ENCODE measurements around the gene RASL11A.
"Not testable (repeated sequence)": the region's sequence is repeated elsewhere in the genome, so short reads cannot be mapped to it uniquely, and the experiment has no call there.

The RASL11A gene

GRCh38 chr13:27270594-27271520 is at the start of gene RASL11A:
RASL11A (plus strand) TSS chr13:27270830; CDS start chr13:27270945, 115 bp downstream.
- DNase-seq (ENCODE audit: low spot score) = peak; percentile 76

DNA sequence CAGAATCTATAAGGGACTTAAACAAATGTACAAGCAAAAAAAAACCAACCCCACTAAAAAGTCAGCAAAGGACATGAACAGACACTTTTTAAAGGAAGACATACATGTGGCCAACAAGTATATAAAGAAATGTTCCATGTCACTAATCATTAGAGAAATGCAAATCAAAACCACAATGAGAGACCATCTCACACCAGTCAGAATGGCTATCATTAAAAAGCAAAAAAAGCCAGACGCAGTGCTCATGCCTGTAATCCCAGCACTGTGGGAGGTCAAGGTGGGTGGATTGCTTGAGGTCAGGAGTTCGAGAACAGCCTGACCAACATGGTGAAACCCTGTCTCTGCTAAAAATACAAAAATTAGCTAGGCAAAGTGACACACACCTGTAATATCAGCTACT is 48.5 kb upstream of the RASL11A start:
- DNase-seq (ENCODE audit: low spot score) = not testable (repeated sequence)

DNA sequence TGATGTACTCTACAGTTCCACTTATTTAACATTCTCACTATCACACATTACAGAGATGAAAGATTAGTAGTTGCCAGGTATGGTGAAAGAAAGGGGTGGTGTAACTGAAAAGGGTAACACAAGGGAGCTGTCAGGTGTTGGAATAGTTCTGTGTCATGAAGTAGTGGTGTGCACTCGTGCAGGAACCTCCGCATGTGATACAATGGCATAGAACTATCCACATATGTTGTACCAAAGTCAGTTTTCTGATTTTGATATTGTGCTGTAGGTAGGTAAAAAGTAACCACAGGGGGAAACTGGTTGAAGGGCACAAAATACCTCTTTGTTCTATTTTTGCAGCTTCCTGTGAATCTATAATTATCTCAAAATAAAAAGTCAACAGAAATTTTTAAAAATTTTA is 43.6 kb upstream of the RASL11A start:
- DNase-seq (ENCODE audit: low spot score) = no peak

DNA sequence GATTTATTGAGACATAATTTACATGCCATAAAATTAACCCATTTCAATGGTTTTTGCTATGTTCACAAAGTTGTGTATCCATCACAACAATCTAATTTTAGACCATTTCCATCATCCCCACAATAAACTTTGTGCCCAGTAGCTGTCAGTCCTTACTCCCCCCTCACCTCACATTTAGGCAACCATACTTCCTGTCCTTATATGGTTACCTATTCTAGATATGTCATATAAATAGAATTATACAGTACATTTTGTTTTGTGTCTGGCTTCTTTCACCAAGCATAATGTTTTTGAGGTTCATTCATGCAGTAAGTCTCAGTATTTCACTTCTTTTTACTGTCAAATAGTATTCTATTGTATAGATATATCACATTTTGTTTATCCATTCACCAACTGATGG is 42.5 kb upstream of the RASL11A start:
- DNase-seq (ENCODE audit: low spot score) = no peak

GRCh38 chr13:27229642-27230041 is 41.0 kb upstream of the RASL11A start:
- DNase-seq (ENCODE audit: low spot score) = no peak

DNA sequence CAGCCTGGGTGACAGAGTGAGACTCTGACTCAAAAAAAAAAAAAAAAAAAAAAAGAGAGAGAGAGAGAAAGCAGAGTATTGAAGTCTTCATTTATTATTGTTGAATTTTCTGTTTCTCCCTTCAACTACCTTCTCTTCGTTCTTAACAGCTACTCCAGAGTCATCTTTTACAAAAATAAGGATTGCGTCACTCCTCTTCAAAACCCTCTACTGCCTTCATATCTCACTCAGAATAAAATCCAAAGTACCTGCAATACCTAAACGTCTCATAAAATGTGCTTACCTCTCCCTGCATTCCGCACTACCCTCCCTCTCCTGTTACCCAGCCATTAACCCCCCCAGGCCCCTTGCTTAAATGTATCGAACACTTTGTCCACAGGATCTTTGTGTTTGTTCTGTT is 36.7 kb upstream of the RASL11A start:
- DNase-seq (ENCODE audit: low spot score) = no peak

DNA sequence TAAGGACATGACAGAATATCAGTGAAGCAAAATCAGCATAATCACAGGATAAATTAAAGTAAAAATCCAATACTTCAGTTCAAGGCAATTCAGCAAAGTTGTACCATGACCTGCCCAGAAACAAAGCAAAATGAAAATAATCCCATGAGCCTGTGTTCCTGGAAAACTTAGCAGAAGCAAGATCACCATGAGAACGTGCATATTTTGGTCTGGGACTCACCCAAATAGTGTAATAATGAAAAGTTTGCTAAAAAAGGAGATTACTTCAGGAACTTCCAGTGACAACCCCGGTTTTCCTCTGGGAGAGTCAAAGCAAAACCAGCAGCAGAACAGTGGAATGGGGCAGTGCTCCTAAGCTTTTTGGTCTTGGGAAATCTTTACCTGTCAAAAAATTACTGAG is 34.2 kb upstream of the RASL11A start:
- DNase-seq (ENCODE audit: low spot score) = no peak

DNA sequence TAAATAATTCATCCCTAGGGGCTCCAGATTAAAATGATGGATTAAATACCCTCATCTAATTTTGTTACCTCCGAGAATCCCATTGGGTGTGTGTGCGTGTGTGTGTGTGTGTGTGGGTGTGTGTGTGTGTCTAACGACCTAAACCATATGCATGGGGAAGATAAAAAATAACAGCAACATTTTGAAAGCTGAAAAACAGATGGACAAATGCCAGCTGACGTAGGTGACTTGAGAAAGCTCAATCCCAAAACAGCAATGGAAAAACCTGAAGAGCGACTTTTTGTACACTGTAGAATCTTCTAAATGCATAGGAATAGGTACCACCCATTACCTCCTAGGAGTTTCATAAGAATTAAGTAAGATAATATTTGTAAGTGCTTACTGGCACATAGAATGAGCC is 27.9 kb upstream of the RASL11A start:
- peak; percentile 94 for DNase-seq (ENCODE audit: low spot score)

- no peak for DNase-seq (ENCODE audit: low spot score)
Measured at GRCh38 chr13:27245610-27246009, 25.0 kb upstream of the RASL11A start.

- no peak for DNase-seq (ENCODE audit: low spot score)
Measured at GRCh38 chr13:27250833-27251165, 19.8 kb upstream of the RASL11A start.

GRCh38 chr13:27251166-27252091 is 19.2 kb upstream of the RASL11A start, which contains the start of gene RPL21:
RPL21 (plus strand) TSS chr13:27251558; CDS start chr13:27253777, 2,219 bp downstream.
- DNase-seq (ENCODE audit: low spot score) = peak; percentile 97

GRCh38 chr13:27252467-27252866 is 18.2 kb upstream of the RASL11A start:
- peak; percentile 48 for DNase-seq (ENCODE audit: low spot score)

GRCh38 chr13:27257233-27257568 is 13.4 kb upstream of the RASL11A start:
- no peak for DNase-seq (ENCODE audit: low spot score)

DNA sequence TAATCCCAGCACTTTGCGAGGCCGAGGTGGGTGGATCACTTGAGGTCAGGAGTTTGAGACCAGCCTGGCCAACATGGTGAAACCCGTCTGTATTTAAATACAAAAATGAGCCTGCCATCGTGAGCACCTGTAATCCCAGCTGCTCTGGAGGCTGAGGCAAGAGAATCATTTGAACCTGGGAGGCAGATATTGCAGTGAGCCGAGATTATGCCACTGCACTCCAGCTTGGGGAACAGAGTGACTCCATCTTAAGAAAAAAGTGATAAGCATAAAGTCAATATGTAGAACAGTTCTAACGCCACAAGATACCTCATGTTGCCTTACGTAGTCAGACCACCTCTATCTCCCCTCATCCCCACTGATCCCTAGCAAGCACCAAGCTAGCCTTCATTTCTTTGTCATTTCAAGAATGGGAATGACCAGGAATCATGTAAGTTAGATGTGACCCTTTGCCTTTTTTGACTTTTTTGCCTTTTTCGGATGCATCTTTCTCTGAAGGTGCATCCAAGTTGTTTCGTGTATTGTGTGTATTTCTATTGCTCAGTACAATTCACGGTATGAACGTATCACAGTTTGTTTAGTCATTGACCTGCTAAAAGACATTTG is 12.9 kb upstream of the RASL11A start:
- no peak for DNase-seq (ENCODE audit: low spot score)

DNA sequence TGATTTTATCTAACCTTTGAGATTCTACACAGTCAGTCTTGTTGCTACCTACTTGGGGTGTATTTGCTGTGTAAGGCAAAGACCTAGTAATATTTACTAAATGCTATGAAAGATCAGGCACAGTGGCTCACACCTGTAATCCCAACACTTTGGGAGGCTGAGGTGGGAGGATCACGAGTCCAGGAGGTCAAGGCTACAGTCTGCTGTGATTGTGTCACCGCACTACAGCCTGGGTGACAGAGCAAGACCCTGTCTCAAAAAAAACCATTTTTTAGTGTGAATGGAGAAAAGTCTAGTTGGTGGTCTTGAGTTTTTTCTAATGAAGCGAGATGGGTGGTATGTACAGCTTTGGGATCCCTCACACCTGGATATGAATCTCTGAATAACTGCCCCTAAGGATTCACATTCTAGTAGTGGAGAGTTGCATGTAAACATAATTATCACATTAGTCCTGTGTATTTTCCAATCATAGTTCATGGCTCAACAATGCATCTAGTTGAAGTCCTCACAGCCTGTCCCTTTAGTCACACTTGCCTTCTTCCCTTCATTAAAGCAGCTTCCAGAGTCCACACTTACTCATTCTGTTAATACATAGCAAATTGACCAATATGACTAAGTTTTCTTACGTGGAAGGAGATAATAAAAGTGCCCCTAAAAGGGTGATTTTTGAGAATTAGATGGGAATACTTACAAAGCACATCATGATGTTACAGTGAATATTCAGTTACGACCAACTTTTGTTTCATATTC is 11.8 kb upstream of the RASL11A start:
- no peak for DNase-seq (ENCODE audit: low spot score)

DNA sequence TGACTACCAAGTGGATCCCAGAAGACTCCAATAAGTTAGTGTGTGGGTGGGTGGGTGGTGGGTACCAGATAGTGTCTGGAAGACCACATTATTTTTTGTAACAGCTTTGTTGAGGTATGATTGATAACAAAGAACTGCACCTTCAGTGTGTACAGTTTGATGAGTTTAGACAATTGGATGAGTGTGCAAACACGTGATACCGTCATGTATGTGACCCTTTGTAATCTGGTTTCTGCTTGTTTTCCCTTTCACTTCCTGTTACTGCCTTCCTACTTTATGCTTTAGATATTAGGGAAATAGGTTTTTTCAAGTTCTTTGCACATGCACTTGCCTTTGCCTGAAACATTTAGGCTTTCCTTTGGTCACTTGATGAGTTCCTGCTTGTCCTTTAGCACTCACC is 10.8 kb upstream of the RASL11A start:
- no peak for DNase-seq (ENCODE audit: low spot score)

- no peak for DNase-seq (ENCODE audit: low spot score)
Measured at GRCh38 chr13:27261396-27261795, 9.2 kb upstream of the RASL11A start.

DNA sequence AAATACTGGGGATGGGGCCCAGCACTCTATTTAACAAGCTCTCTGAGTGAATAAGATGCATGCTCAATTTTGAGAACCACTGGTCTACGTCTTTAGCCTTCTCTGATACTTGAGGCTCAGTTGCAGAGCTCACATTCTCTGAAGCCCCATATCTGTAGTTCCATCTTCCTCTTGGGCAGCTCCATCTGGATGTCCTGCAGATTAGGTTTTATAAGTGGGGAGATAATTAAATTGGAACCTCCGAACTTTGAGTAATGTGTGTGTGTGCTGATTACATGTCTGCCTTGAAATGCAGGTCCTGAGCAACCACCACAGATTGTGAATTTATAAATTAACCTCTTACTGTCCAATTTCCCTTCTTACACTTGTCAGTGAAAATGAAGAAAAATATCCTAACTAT is 7.2 kb upstream of the RASL11A start:
- DNase-seq (ENCODE audit: low spot score) = no peak

GRCh38 chr13:27264181-27264580 is 6.4 kb upstream of the RASL11A start:
- DNase-seq (ENCODE audit: low spot score) = no peak

DNA sequence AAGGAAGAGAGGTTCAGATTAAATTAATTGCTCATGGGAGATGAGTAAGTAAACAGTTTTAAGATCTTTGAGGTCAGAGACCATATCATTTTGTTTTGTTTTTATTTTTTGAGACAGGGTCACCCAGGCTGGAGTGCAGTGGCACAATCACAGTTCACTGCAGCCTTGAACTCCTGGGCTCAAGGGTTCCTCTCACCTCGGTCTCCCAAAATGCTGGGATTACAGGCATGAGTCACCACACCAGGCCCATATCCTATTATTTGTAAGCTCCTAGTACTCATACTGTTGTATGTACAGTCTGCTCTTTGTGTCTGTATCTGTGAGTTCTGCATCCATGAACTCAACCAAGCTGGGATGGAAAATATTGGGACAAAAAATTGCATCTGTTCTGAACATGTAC is 6.0 kb upstream of the RASL11A start:
- no peak for DNase-seq (ENCODE audit: low spot score)

DNA sequence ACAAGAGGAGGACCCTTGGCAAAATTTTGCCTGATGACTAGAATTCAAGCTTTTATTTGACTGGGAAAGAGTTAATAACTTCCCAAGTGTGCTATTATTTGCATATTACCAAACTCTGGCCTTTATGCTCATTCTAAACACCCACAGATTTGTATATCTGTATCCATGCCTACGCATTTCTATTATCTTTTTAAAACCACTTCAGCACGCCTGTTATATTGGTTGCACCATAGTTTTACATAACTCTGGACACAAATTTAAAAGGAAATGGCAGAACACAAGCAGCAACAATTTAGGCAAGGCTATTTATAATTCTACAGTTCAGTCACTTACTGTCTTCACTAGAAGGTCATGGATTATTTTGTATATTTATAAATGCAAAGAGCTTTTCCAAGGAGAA is 3.7 kb upstream of the RASL11A start:
- no peak for DNase-seq (ENCODE audit: low spot score)

DNA sequence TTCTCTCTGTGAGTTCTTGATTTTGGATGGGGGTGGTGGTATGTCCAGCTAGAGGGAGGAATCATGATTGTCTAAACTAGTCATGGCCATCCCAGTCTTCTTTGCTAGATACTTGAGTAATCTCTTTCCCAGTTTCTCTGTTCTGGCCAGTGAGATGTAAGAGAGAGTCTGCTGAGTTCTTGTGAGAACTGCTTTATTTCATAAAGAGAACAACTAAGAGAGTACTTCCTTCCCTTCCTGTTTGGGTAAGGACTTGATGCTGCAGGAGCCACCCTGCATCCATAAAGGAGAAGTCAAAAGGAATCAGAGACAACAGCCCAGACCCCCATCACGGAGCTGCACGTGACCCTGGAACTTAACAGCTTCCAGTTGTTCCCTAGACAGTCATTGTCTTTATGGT is 3.0 kb upstream of the RASL11A start:
- DNase-seq (ENCODE audit: low spot score) = no peak

Data from hematopoietic multipotent progenitor cell treated with erythropoietin and hydrocortisone succinate and interleukin-3 and kit ligand, for 17 days (in vitro differentiated cells).